Fibroblast of skin of left biceps (primary cell): ENCODE data around the gene LRRC4B.
"Not testable (repeated sequence)": the region's sequence is repeated elsewhere in the genome, so short reads cannot be mapped to it uniquely, and the experiment has no call there.

ENCODE experiments used
- DNase-seq, 2 experiments: peaks; one replicate each; pipeline ENCODE4 v3.0.0-alpha.2; 2013; ENCODE audit warnings: low read depth in 2 of 2

The LRRC4B gene

DNA sequence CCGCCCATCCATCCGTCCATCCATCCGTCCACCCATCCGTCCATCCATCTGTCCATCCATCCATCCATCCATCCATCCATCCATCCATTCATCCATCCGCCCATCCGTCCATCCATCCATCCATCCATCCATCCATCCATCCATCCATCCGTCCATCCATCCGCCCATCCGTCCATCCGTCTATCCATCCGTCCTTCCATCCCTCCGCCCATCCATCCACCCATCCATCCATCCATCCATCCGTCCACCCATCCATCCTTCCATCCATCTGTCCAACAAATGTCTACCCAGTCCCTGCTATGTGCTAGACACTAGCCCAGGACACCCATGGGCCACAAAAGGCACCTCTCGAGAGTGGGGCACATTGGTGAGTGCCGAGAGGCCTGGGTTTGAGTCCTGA is 15.7 kb downstream of the LRRC4B start:
- DNase-seq, result no peak

GRCh38 chr19:50551715-50552187 is 16.5 kb downstream of the LRRC4B start:
- DNase-seq, result no peak

GRCh38 chr19:50551034-50551714 is 17.1 kb downstream of the LRRC4B start:
- DNase-seq, result no peak

- no peak for DNase-seq
Observed at GRCh38 chr19:50550594-50550966, 17.7 kb downstream of the LRRC4B start.

DNA sequence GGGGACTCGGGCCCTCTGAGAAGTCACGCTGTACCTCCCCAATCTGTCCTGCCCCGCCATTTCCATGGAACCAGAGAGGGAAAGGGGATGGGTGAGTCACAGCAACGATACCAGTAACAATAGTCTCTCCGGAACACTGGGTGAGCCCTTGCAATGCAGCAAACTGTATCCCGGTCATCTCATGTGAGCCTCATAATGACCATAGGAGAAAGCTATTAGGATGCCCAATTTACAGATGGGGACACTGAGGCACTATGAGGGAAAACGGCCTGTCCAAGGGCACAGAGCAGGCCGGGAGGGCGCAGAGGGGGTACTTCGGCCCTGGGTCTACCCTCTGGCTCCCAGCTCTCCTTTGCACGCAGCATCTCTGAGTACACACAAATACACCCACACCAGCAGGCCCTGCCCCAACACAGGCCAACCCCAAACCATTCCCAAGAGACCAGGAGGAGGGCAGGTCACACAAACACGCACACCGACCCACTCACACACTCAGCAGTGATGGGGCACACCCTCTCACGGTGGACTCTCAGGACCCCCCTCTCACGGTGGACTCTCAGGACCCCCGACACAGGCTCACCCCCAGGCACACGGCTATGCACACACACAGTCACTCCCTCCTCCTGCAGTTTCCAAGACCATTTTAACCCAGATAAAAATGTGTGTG is 18.2 kb downstream of the LRRC4B start:
- DNase-seq, result no peak

DNA sequence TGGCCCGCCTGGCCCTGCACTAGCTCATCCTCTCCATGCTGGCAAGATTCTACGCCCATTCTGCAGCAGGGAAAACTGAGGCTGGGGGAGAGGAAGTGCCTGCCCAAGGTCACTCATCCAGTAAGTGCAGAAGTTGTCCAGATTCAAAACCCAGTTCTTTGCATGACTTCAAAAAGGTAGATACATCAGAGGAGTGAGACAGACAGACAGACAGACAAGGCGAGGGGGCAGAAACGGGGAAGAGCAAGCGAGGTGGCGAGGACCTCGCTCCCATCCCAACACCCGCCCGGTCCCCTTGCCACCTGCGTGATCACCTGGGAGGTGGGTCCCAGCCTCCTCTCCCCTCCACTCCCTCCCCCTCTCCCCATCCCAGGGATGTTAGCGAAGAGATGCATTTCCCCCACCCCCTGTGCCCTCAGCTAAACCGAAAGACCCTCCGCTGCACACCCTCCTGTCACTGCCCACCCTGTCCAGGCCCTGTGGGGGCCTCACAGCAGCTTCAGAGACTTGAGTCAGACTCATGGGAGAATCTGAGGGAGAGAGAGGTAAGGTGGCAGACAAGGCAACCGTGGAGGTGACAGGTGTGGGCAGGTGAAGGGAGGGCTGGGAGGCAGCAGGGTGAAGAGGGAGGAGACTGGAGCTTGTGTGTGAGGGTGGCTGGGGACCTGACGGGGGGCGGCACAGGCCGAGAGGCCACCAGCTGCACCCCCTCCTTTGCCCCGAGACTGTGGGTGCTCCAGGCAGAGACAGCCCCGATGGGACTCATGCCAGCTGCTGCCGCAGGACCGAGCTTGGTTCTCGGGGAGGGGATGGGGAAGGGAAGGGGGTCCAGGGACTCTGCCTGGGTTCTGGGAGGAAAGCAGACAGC is 18.9 kb downstream of the LRRC4B start:
- no peak for DNase-seq

DNA sequence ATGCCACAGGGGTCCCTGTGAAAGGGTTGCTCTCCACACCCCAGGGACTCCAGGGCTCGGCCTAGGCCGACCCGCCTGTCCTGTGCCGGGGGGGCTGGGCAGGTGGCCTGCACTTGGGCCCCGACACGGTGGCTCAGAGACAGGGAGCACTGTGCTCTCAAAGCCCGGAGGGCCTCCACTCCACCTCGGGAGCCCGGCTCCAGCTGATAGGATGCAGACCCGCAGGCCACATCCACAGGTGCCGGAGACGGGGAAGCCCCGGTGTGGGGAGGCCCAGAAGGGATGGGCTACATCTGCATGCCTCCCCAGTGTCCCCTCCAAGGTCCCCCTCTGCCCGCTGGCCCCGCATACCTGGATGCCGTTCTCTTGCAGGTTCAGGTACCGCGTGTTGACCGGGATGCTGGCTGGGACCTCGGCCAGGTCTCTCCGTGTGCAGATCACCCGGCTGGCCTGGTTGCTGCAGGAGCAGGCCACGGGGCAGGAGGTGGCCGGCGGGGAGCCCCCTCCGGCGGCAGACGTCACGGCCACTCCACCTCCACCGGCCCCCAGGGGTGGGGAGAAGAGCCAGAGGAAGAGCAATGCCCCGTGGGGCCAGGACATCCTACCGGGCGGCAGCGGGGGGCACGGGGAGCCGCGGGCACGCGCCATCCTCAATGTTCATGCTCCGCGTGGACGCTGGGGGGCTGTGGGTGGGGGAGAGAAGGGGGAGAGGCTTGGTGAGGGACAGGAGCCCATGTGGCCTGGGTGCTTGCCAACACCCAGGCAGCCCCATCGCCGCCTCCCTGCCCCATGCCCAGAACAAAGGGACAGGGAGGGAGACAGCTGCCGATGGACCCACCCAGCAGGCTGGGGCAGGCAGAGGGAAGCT is 19.8 kb downstream of the LRRC4B start:
- DNase-seq, result no peak

GRCh38 chr19:50547385-50548190 is 20.6 kb downstream of the LRRC4B start:
- DNase-seq, result no peak

DNA sequence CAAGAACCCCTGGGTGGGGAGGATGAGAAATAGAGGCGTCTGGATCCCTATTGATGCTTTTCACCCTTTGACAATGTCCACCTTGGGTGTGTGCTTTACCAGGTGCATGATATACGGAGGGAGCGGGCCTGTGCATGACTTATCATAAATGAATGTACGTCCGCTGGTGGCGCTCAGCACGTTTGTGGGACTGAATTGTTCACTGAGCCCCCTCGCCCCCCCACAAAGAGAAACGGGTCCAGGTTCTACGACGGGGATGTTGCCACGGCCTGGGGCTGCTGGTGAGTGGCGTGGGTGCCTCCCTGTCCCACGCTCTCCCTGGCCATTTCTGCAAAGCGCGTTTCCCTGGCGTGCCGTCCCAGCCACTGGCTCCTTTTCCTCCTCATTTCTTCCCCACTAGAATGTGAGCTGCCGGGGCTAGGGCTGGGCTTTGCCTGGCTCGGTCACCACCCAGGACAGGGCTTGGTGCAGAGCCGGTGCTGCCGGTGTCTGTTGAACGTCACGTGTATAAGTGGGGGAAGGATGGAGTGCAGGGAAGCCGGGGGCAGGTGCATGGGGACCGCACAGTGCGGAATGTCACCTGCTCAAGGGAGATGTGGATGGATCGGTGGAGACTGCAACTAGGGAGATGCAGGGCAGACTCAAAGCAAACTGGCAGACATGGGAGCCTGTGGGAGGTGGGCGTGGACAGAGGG is 21.6 kb downstream of the LRRC4B start:
- no peak for DNase-seq

DNA sequence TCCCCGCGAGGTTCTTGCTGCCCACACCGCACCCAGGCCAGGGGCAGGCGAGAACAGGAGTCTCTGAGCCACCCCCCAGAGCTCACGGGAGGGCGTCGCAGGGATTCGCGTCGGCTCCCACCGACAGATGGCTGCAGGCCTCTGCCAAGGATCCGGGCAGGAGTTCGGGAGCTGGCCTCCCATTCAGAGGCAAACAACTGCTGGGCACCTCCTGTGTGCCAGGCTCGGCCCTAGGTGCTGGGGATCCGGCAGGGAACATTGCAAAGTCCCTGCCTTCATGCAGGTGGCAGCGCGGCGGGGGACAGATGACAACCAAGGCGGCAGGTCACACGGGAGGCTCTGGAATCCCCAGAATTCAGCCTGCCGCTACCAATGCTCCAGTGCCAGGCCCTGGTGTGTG is 25.3 kb downstream of the LRRC4B start:
- no peak for DNase-seq

GRCh38 chr19:50537769-50538230 is 30.4 kb downstream of the LRRC4B start:
- DNase-seq, result peak; percentile 23 to 32

GRCh38 chr19:50537306-50537685 is 30.9 kb downstream of the LRRC4B start:
- DNase-seq, result no peak

DNA sequence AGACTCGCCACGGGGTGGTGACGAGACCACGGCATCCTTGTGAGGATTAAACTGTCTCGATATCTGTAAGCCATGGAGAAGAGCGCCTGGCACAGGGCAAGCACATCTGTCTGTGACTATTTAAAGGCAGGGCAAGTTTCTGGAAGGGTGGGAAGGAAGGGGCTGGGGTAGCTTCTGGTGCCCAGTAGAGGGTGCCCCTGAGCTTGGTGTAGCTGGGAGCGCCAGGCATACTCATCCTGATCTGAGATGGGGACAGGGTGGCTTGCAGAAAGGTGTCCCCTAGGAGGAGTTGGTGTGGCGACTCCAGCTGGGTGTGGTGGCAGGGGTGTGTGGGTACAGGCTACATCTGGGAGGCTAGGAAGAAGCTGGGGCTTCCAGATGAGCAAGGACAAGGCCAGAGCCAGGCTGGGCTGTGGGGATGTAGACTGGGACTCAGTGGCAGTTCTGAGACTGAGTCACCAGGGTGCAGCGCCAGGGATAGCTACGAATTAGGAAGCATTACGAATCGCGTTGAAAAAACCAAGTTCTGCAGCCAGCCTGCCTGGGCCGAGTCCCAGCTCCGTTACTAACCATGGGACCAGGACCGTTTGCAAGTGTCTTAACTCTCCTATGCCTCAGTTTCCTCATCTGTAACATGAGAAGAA is 31.5 kb downstream of the LRRC4B start:
- DNase-seq, result no peak

- no peak for DNase-seq
Observed at GRCh38 chr19:50535672-50536187, 32.5 kb downstream of the LRRC4B start.

DNA sequence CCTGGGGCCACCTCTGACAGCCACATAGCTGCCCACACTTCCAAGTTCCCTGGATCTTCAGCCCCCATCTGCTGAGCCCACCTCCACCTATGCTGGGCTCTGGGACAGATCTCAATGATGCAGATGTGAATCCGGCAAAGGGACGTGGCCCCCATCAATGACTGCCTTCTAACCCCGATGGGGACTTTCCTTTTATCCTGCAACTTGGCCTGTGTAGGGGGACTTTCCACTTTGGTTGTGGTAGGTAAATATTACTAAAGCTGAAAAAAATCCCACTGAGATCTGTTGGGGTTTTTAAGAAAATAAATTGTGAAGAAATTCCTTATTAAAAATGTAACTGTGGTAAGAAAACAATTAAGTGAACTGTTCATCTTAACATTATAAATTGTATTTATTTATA is 33.8 kb downstream of the LRRC4B start:
- DNase-seq, result no peak

GRCh38 chr19:50532952-50533351 is 35.3 kb downstream of the LRRC4B start:
- no peak for DNase-seq

GRCh38 chr19:50531171-50531612 is 37.0 kb downstream of the LRRC4B start:
- no peak for DNase-seq

DNA sequence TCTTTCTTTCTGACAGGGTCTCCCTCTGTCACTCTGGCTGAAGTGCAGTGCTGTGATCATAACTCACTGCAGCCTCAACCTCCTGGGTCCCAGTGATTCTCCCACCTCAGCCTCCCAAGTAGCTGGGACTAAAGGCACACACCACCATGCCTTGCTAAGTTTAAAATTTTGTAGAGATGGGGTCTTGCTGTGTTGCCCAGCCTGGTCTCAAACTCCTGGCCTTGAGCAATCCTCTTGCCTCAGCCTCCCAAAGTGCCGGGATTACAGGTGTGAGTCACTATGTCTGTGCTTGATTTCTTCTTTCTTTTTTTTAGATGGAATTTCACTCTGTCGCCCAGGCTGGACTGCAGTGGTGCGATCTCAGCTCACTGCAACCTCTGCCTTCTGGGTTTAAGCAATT is 40.2 kb downstream of the LRRC4B start:
- DNase-seq, result not testable (repeated sequence)

DNA sequence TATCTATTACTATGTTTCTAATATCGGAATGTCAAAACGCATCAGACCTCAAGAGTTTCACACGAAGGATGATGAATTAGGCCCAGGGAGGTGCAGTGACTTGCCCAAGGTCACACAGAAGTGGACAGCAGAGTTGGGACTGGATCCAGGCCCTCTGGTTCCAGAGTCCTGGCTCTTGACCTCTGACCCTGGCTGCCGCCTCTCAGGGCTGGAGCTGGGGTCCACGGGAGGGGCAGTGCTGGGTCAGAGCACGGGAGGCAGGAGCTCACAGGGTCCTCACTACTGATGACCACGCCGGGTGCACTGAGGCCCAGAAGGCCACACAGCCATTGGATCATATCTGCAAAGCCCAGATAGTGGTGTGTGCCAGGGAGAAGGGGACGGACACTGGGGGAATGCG is 45.4 kb downstream of the LRRC4B start:
- no peak for DNase-seq
